Measurements from ENCODE around the gene ABTB2. TPM values are rescaled to one million over a fixed set of nuclear protein-coding genes. Genes with fewer than 3 reads are reported as not detected.
A peak's percentile ranks its signal among the peaks of the same experiment; 100 is the strongest.

The ABTB2 gene
- total RNA-seq, 1 donor from 2014 or later: 3.4 TPM

DNA sequence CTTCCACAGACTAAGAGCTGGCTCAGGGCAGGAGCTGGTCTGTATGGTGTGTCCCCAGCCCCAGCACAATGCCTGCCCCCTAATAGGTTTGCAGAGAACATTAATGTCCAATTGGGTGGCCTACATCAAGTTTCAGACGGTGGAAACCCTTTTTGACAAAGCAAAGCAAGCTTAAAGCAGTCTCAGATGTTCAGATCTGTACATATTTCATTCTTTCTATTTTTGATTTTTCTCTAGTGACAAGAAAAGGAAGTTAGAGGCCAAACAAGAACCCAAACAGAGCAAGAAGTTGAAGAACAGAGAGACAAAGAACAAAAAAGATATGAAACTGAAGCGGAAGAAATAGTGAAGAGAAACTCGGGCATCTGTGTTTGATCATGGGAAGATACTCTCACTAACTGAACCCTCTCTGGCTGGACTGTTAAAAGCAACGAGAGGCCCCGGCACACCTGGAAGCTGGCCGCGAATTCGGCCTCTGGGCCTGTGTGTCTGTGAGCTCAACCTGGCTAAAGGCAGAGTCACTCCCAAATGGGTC is 211.9 kb downstream of the ABTB2 start:
- ATAC-seq: no peak

DNA sequence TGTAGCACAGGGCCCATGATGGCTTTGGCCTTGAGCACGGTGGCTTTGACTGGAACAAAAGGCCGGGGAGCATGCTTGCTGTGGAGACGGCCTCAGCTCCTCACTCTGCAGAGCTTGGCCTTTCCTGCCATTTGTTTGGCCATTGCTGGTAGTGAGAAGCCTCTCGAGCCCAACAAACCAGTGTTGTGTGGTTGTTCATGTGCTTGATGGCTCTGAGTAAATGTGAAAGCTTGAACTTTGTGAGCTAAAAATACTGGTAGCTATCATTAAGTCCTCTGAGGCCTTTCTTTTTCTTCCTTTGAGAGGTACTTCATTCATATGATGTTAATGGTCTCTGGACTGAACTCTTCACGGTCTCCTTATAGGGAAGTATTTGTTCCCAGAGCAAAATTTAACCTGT is 212.7 kb downstream of the ABTB2 start:
- no peak for ATAC-seq

DNA sequence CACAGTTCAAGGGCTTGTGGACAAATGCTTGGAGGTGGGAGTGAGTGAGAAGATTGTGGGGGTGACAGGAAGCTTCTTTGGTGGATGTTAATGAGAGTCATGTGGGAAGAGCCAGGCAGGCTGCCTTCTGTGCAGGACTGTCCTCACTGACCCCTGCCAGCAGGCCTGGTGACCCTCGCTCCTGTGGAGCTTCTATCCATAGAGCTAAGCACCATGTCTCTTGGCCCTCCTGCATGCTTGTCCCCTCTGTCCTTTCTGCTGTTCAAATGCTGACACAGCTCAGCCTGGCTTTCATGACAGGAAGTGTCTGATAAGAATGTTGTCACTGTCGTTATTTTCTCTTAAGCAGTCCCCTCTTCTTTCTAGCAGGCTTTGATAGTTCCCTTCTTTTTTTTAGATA is 214.8 kb downstream of the ABTB2 start:
- no peak for ATAC-seq

DNA sequence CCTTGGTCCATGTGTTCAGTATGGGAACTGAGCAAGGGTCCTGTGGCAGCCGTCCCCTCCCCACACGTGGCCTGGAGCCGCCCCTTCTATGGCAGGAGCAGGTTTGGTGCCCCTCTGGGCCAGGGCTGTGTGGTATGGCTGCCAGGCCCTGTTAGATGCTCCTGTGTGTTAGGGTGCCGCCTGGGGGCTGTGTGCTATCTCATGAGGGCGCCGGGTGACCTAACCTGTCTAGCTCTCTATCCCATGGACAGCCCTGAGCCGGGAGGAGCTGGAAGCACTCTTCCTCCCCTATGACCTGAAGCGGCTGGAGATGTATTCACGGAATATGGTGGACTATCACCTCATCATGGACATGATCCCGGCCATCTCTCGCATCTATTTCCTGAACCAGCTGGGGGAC is 217.7 kb downstream of the ABTB2 start:
- ATAC-seq: peak; percentile 14

DNA sequence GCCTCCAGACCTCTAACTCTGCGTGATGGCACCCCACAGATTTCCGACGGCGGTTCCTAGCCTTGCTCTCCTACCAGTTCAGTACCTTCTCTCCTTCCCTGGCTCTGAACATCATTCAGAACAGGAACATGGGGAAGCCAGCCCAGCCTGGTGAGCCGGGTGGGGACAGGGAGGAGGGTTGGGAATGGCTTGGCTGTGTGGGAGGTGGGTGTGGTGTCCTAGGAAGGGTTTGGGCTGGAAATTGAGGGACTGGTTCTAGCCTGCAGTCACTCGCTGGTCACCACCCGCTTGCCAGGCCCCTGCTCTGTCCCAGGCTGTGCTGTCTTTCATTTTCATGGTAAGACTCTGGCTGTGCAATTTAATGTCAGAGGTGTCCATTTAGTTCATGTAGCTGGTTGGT is 218.5 kb downstream of the ABTB2 start:
- peak; percentile 22 for ATAC-seq

DNA sequence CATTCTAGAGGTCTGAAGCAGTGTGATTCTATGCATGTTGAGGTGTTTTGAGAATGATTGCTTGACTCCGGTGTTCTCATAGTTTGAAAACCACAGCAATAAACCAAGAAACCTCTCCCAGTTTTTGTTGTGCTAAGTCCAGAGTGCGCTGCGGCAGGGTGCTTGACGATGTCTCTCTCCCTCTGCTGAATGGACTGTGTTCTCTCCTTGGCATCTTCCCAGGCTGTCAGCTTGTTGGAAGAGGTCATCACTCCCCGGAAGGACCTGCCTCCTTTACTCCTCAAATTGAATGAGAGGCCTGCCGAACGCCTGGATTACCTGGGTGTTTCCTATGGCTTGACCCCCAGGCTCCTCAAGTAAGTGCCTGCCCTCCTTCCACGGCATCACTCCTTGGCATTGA is 221.4 kb downstream of the ABTB2 start:
- ATAC-seq: no peak

DNA sequence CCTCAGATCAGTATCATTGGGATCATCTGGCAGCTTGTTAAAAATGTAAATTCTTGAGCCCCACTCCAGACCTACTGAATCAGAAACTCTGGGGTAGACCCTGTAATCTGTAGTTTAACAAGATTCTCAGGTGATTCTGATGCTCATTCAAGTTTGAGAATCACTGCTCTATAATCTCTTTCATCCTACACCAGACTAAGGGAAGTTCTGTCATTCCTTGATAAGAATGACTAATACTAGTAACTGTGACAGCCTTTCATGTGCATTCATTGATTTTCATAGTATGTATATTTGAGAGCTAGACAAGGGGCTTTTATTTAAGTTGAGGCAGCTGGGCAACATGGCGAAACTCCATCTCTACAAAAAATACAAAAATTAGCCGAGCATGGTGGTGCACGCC is 222.4 kb downstream of the ABTB2 start:
- ATAC-seq: no peak

DNA sequence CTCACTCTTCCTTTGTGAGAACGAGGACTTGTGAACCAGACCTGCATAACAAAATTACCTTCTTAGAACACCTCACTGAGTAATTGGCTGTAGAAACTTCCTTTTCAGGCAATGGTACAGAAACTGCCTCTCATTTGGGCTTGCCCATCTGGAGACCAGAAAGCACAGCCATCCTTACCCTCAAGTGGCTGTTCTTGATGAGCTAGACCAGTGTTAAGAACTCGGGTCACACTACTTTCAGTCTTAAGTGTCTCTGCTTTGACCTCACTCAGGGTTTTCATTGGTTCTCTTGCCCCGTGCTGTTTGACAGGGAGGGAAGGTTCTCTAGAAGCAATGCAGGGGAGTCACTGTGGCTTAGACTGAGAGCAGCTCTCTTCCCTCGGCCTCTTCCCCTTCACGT is 223.0 kb downstream of the ABTB2 start:
- ATAC-seq: no peak

DNA sequence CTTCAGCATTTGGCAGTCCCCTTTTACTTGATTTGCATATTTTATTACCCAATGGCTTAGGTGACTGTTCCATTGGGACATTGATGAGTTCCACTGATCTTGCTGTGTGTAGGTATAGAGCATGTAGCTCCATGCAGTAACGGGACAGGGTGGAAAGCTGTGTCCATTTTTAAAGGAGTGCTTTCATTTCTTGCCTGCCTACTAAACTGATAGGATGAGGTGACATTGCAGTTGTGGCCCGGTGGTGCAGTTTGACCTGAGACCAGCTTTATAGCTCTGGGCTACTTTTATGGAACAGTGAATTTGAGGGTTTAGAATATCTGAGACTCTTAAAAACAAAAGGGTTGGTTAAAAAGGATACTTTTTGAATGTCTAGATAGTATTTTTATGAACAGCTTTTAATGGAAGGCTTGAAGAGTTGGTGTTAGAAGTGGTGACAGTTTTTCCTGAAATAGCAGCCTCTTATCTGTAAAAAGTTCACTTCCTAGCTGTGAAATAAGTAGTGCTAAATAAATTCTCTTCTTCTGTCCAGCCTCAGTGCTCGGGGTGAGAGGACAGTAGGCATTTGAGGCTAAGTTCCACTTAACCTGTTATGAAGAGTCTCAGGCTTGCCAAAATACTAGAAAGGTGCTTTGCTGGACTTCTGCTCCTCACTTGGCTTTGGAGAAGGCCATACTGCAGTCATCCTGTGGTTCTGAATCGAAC is 225.4 kb downstream of the ABTB2 start:
- ATAC-seq: no peak

DNA sequence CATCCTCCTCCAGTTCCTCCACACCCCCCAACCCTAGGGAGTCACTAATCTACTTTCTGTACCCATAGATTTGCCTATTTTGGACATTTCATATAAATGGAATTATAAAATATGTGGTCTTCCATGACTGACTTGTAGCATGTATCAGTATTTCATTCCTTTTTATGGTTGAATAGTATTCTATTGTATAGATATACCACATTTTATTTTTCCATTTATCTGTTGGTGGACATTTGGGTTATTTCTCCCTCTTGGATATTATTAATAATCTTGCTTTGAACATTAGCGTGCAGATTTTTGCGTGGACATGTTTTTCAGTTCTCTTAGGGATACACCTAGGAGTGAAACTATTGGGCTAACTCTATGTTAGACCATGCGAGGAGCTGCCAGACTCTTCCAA is 229.0 kb downstream of the ABTB2 start:
- ATAC-seq: no peak

DNA sequence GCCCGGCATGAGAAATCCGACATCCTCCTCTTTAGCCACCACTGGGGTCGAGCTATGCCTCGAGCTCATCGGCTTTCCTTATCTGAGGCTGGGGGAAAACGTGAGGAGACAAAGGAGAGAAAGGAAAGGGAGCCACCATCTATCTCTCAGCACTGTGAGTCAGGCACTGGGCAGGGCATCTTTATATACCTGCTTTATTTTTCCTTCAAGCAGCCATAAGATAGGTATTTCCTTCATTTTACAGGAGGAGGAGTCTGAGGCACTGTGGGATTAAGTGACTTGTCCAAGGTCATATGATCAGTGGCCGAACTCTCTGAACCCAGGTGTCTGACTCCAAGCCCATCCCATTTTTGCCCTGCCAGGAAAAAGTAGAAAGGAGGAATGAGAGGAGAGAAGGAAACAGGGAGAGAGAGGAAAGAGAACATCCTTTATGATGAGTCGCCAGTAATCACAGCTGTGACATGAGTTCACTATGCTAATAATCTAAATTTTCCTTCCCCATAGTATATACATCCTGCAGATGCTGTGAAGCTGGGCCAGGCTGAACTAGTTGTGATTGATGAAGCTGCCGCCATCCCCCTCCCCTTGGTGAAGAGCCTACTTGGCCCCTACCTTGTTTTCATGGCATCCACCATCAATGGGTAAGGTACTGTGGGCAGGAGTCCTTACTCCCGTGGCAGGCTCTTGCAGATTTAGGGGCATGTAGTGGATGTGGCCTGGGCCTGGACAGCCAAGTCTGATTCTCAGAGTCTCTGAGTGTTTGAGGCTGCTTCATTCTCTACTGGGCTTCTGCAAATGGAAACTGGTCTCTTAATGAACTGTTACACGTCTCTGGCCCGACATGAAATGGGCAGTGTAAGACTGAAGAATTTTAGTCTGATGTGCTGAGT is 230.6 kb downstream of the ABTB2 start:
- ATAC-seq: no peak

DNA sequence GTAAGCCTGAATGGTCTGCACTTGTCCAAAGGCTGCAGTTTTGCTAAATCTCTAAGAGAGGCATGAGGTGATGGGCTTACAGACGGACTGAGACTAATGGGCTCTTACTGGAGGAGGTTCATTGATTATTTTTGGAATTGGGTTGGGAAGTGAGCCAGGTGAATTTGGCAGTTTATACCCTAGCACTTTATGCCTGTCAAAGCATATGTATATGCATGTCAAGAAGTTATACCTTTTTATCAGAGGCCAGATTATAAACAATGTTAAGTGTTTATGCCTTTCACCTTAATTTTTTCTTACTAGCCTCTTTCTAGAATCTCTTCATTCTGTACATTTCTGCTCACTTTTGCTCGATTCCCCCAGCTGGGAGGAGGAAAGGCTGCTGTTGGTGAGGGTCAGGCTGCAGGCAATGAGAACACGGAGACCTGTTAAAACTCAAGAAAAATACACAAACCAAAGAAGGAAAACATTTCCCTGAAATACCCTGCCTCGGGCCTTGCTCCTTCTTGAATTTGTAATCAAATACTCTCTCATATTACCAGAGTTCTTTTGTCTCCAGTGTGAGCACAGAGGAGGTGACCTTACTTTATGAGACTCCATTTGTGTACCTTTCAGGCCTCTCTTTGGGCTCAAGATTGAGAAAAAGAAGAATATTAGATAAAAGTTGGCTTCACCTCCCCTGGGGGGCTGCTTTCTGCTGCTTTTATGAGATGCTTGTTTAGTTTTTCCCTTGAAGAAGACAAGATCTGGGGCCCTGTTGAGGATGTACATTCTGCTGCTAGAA is 232.7 kb downstream of the ABTB2 start:
- ATAC-seq: no peak

DNA sequence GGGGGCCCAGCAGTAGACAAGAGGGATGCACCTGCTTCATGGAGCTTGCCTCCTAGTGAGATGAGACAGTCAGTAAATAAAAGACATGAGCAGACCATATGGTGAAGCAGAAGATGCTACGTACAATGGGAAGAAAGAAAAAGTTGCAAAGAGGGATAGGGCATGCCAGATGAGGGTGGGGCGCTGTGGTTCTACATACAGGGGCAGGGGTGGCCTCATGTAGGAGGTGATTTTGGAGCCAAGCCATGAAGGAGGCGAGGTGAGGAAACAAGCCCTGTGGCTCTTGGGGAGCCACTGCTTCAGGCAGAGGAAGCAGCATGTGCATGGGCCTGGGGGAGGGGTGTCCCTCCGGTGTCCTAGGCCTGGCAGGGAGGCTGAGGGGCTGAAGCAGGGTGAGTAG is 237.2 kb downstream of the ABTB2 start:
- ATAC-seq: no peak

DNA sequence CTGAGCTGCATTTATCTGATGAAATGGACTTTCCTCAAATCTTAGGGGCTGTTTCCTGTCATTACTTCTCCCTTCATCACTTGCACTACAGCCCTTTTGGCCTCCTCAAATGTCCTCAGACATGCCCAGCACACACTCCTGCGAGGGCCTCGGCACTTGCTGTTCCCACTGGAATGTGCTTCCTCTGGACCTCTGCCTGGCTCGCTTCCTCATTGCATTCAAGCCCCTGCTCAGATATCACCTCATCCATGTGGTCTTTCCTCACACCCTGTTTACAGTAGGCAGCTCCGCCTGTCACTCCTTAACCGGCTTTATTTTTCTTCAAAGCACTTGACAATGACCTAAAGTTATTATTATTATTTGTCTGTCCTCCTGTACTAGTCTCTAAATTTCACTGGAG is 243.3 kb downstream of the ABTB2 start:
- no peak for ATAC-seq

DNA sequence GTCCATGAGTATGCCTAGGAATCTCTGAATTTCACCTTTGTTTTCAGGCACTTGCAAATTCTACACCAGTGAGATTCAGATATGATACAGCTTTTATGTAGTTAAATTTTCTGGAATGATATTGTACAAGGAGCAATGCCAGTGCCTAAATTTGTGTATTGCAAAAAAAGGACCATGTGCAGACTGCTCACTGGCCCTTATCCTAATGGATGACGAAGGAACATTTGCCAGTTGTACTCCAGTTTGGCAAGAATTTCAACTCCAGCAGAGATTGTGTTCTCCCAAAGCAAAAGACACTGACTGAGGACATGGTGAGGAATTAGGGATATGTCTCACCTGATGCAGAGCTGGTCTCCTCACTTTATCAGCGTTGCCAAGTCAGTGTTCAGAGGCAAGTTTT is 243.8 kb downstream of the ABTB2 start:
- no peak for ATAC-seq

DNA sequence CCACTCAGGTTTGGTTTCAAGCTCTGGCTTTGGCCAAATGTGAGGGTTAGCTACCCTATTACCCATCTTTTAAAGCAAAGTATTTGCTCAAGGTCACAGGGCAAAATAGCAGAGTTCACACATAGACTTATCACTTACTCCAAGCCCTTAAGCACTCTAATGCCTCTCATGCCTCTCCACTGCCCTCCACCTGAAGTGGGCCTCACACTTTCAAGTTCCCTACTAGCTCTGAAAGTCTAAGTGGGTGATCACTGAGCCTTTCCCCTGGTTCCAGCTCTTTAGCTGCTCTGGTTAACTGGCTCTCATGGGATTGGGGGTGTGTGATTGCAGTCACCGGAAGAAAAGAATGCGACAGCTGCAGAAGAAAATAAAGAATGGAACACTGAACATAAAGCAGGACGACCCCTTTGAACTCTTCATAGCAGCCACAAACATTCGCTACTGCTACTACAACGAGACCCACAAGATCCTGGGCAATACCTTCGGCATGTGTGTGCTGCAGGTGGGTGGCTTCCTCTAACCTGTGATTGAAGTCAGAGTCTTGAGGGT is 246.0 kb downstream of the ABTB2 start:
- no peak for ATAC-seq

DNA sequence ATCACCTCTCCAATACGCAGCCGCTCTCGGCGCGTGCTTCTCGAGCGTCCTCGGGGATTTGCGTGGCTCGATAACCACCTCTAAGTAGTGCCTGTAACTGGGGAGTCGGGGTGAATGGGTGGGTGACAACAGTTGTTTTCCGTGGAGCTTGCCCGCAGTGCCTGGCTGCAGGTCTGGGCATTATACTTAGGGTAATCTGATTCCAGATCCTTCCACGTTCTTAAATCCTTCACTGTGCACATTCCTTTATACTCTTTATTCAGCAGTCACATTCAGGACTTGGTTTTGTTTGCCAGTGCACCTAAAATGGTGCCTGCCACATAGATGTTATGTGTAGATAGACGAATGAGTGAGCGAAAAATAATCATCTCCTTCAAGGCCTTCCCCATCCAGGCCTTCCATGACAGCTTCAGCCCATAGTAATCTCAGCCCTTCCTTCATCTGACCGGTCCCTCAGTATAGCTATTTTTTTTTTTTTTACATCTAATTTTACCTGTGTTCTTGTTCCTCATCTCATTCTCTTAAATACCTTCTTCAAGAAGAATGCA is 251.8 kb downstream of the ABTB2 start:
- no peak for ATAC-seq

DNA sequence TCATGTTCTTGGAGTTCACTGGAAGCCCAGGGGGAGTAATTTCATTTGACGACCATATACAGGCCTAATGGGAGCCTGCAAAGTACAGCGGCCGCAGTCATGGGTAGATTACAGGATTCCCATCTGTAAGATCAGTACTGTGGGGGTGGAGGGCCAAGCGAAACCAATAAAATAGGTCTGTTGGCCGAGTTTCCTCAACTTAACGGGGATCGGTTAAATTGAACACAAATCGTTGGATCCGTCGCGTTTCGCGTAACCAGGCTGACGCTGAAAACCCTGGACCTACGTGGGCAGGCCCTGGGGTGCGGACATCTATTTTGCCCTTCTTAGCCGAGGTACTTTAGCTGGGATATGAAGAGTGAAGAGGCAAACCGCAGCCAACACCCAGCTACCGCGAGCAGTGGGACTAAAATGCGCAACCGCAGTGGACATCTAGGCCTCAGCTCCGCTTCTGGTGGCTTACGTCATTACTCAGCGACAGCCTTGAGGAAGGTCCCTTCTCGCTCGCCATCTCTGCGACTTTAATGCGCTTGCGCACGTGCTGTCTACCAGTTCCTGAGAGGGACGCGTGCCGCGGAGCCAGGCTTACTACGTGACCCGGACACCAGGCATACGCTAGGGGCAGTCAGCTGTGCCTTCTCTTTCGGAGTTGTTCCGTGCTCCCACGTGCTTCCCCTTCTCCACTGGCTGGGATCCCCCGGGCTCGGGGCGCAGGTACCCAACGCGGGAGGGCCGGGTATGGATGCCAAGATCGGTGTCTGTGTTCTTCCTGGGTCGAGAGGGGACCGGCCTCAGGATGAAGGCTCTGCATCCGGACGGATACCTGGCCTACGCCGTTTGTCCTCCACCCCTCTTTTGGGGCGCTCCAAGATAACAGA is 252.5 kb downstream of the ABTB2 start, which contains the start of gene NAT10:
NAT10 (plus strand) TSS at position 551 of the 878 bp plus-strand sequence. CDS start 2,597 bp downstream, outside the sequence.
- peak; percentile 97 for ATAC-seq

DNA sequence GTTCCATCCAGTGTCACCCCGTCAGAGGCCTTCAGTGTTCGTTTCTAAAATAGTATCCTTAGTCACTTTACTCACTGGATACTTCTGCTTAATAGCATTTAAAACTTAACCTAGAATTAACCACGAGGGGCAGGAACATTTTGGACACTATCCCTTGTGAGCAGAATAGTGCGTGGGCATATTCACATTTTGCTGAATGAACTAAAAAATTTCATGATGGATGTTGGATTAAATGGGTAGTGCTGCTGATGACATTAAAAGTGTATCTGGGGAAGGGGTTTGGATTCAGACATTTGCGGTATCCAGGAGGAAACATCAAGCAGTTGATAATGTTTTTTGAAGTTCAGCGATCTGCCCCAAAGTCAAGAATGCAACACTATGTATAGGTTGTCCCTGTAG is 253.1 kb downstream of the ABTB2 start:
- ATAC-seq: no peak
